Activated CD8-positive, alpha-beta T cell treated with anti-CD3 and anti-CD28 coated beads, Interleukin-2, amount 10 ng/mL, durations not matched to agents 7 days and 5 days (primary cell): ENCODE measurements around the gene CDY2A. TPM values are rescaled to one million over a fixed set of nuclear protein-coding genes. Genes with fewer than 3 reads are reported as not detected.
"Not testable (repeated sequence)": the region's sequence is repeated elsewhere in the genome, so short reads cannot be mapped to it uniquely, and the experiment has no call there.

Experiments used
- ATAC-seq: fragments of 150-1000 bp; cut with Tn5 transposase; one replicate; pipeline ENCODE4 v1.10.0; 2021; ENCODE audit warnings: moderate library complexity
- CTCF ChIA-PET: fragments of 350-600 bp; sonication (Branson Sonifier 250); formaldehyde crosslinking; loops from one replicate; lab custom pipeline; 2021; ENCODE audit warnings: antibody characterized with exemption; lab: Charles Lee
- POLR2A ChIA-PET: fragments of 350-600 bp; sonication (Branson Sonifier 250); formaldehyde crosslinking; loops from one replicate; lab custom pipeline; 2021; ENCODE audit warnings: antibody characterized with exemption; lab: Charles Lee
- DNase-seq: peaks from one replicate; pipeline ENCODE4 v3.0.0-alpha.2; 2020
- H3K27ac Mint-ChIP-seq: one replicate; pipeline ENCODE4 v1.8.0; 2021; ENCODE audit warnings: mild to moderate bottlenecking, mixed read lengths
- H3K27me3 Mint-ChIP-seq: one replicate; pipeline ENCODE4 v1.8.0; 2021; ENCODE audit warnings: low read depth, mixed read lengths
- H3K36me3 Mint-ChIP-seq: one replicate; pipeline ENCODE4 v1.8.0; 2021; ENCODE audit warnings: low read depth, mixed read lengths
- H3K4me1 Mint-ChIP-seq: one replicate; pipeline ENCODE4 v1.8.0; 2021; ENCODE audit warnings: low read depth, mixed read lengths
- H3K4me3 Mint-ChIP-seq: one replicate; pipeline ENCODE4 v1.8.0; 2021; ENCODE audit warnings: mild to moderate bottlenecking, mixed read lengths
- H3K9me3 Mint-ChIP-seq: one replicate; pipeline ENCODE4 v1.8.0; 2022; ENCODE audit warnings: mixed read lengths; ENCODE audit not compliant: insufficient read depth
- total RNA-seq, 2 experiments: library from RNA; stranded (reverse); gene quantifications; one replicate each; pipeline ENCODE4 v1.2.3, GENCODE V29; 2021

The CDY2A gene
- total RNA-seq, 2 experiments from 2014 or later: not detected

- H3K27ac Mint-ChIP-seq, POLR2A ChIA-PET, H3K27me3 Mint-ChIP-seq, H3K36me3 Mint-ChIP-seq, H3K4me1 Mint-ChIP-seq, DNase-seq, CTCF ChIA-PET, ATAC-seq, H3K4me3 Mint-ChIP-seq, H3K9me3 Mint-ChIP-seq: not testable (repeated sequence)
Observed at GRCh38 chrY:18073464-18073863, 47.9 kb downstream of the CDY2A start.

Other genes starting within 250 kb of the CDY2A start
- not detected for gene CDY2B, start 145.6 kb upstream of the CDY2A start, total RNA-seq